Measurements from ENCODE around the gene MRPL27.

The MRPL27 gene

GRCh38 chr17:50350733-50351132 is 22.3 kb downstream of the MRPL27 start:
- peaks cover 0 to 21% of the 10 kb centered on the region in 2 donors for H3K36me3 ChIP-seq (ENCODE audit: control insufficient read depth in 1 of 2, insufficient read depth in 2 of 2, low read length in 2 of 2)
- no peaks in the 10 kb centered on the region for H3K27me3 ChIP-seq (ENCODE audit: low read depth, low read length)
- H3K4me1 ChIP-seq (ENCODE audit: control insufficient read depth in 1 of 2, insufficient read depth in 2 of 2, low read length in 2 of 2) = peaks cover 13 to 33% of the 10 kb centered on the region in 2 donors
- H3K27ac ChIP-seq (ENCODE audit: low read length) = no peak overlapping the region
- no peak overlapping the region for H3K4me3 ChIP-seq (ENCODE audit: low read depth in 1 of 2, low read length in 2 of 2)
- H3K9me3 ChIP-seq (ENCODE audit: control insufficient read depth in 1 of 2, low read length in 2 of 2) = no peaks in the 10 kb centered on the region

- H3K4me1 ChIP-seq (ENCODE audit: control insufficient read depth in 1 of 2, insufficient read depth in 2 of 2, low read length in 2 of 2) = peaks cover 13 to 37% of the 10 kb centered on the region in 2 donors
- H3K36me3 ChIP-seq (ENCODE audit: control insufficient read depth in 1 of 2, insufficient read depth in 2 of 2, low read length in 2 of 2) = peaks cover 0 to 7% of the 10 kb centered on the region in 2 donors
- H3K4me3 ChIP-seq (ENCODE audit: low read depth in 1 of 2, low read length in 2 of 2) = no peak overlapping the region
- no peaks in the 10 kb centered on the region for H3K27me3 ChIP-seq (ENCODE audit: low read depth, low read length)
- no peaks in the 10 kb centered on the region for H3K9me3 ChIP-seq (ENCODE audit: control insufficient read depth in 1 of 2, low read length in 2 of 2)
- H3K27ac ChIP-seq (ENCODE audit: low read length) = no peak overlapping the region
Observed at GRCh38 chr17:50349243-50349600, 23.8 kb downstream of the MRPL27 start.

- Histone ChIP-seq H3K27ac (ENCODE audit: low read length) (no peak overlapping the region), H3K27me3 (ENCODE audit: low read depth, low read length) (no peaks in the 10 kb centered on the region), H3K9me3 (ENCODE audit: control insufficient read depth in 1 of 2, low read length in 2 of 2) (no peaks in the 10 kb centered on the region), H3K36me3 (ENCODE audit: control insufficient read depth in 1 of 2, insufficient read depth in 2 of 2, low read length in 2 of 2) (peaks cover 0 to 2% of the 10 kb centered on the region in 2 donors), H3K4me3 (ENCODE audit: low read depth in 1 of 2, low read length in 2 of 2) (no peak overlapping the region), H3K4me1 (ENCODE audit: control insufficient read depth in 1 of 2, insufficient read depth in 2 of 2, low read length in 2 of 2) (peaks cover 13 to 37% of the 10 kb centered on the region in 2 donors)
Observed at GRCh38 chr17:50348522-50349242, 24.3 kb downstream of the MRPL27 start.

- Histone ChIP-seq H3K9me3 (ENCODE audit: control insufficient read depth in 1 of 2, low read length in 2 of 2) (no peaks in the 10 kb centered on the region), H3K27ac (ENCODE audit: low read length) (no peak overlapping the region), H3K4me3 (ENCODE audit: low read depth in 1 of 2, low read length in 2 of 2) (peak overlapping the region in 1 of 2 donors; percentile 82), H3K27me3 (ENCODE audit: low read depth, low read length) (no peaks in the 10 kb centered on the region), H3K4me1 (ENCODE audit: control insufficient read depth in 1 of 2, insufficient read depth in 2 of 2, low read length in 2 of 2) (peaks cover 13 to 37% of the 10 kb centered on the region in 2 donors), H3K36me3 (ENCODE audit: control insufficient read depth in 1 of 2, insufficient read depth in 2 of 2, low read length in 2 of 2) (no peaks in the 10 kb centered on the region)
Observed at GRCh38 chr17:50347894-50348291, 25.1 kb downstream of the MRPL27 start.

GRCh38 chr17:50347117-50347893 is 25.7 kb downstream of the MRPL27 start:
- H3K36me3 ChIP-seq (ENCODE audit: control insufficient read depth in 1 of 2, insufficient read depth in 2 of 2, low read length in 2 of 2) = no peaks in the 10 kb centered on the region
- no peaks in the 10 kb centered on the region for H3K27me3 ChIP-seq (ENCODE audit: low read depth, low read length)
- peak overlapping the region; percentile 74 to 82 for H3K4me3 ChIP-seq (ENCODE audit: low read depth in 1 of 2, low read length in 2 of 2)
- peaks cover 13 to 32% of the 10 kb centered on the region in 2 donors for H3K4me1 ChIP-seq (ENCODE audit: control insufficient read depth in 1 of 2, insufficient read depth in 2 of 2, low read length in 2 of 2)
- H3K9me3 ChIP-seq (ENCODE audit: control insufficient read depth in 1 of 2, low read length in 2 of 2) = no peaks in the 10 kb centered on the region
- peak overlapping the region; percentile 51 for H3K27ac ChIP-seq (ENCODE audit: low read length)

- peaks cover 13 to 25% of the 10 kb centered on the region in 2 donors for H3K4me1 ChIP-seq (ENCODE audit: control insufficient read depth in 1 of 2, insufficient read depth in 2 of 2, low read length in 2 of 2)
- no peaks in the 10 kb centered on the region for H3K36me3 ChIP-seq (ENCODE audit: control insufficient read depth in 1 of 2, insufficient read depth in 2 of 2, low read length in 2 of 2)
- peak overlapping the region; percentile 74 to 82 for H3K4me3 ChIP-seq (ENCODE audit: low read depth in 1 of 2, low read length in 2 of 2)
- H3K27me3 ChIP-seq (ENCODE audit: low read depth, low read length) = no peaks in the 10 kb centered on the region
- H3K27ac ChIP-seq (ENCODE audit: low read length) = peak overlapping the region; percentile 51
- H3K9me3 ChIP-seq (ENCODE audit: control insufficient read depth in 1 of 2, low read length in 2 of 2) = no peaks in the 10 kb centered on the region
Observed at GRCh38 chr17:50346313-50347116, 26.5 kb downstream of the MRPL27 start.

GRCh38 chr17:50345432-50346312 is 27.3 kb downstream of the MRPL27 start, which contains the start of gene XYLT2:
Gene XYLT2 (plus strand): TSS chr17:50346126. CDS start chr17:50346141, 15 bp downstream.
- peak within 1 kb of the TSS; percentile 51 for H3K27ac ChIP-seq (ENCODE audit: low read length)
- peaks cover 13 to 25% of the 10 kb centered on the region in 2 donors for H3K4me1 ChIP-seq (ENCODE audit: control insufficient read depth in 1 of 2, insufficient read depth in 2 of 2, low read length in 2 of 2)
- H3K27me3 ChIP-seq (ENCODE audit: low read depth, low read length) = no peaks in the 10 kb centered on the region
- H3K4me3 ChIP-seq (ENCODE audit: low read depth in 1 of 2, low read length in 2 of 2) = peak within 1 kb of the TSS; percentile 74 to 82
- H3K9me3 ChIP-seq (ENCODE audit: control insufficient read depth in 1 of 2, low read length in 2 of 2) = no peaks in the 10 kb centered on the region
- H3K36me3 ChIP-seq (ENCODE audit: control insufficient read depth in 1 of 2, insufficient read depth in 2 of 2, low read length in 2 of 2) = no peaks in the 10 kb centered on the region

- H3K4me1 ChIP-seq (ENCODE audit: control insufficient read depth in 1 of 2, insufficient read depth in 2 of 2, low read length in 2 of 2) = peaks cover 13 to 25% of the 10 kb centered on the region in 2 donors
- no peaks in the 10 kb centered on the region for H3K36me3 ChIP-seq (ENCODE audit: control insufficient read depth in 1 of 2, insufficient read depth in 2 of 2, low read length in 2 of 2)
- no peaks in the 10 kb centered on the region for H3K9me3 ChIP-seq (ENCODE audit: control insufficient read depth in 1 of 2, low read length in 2 of 2)
- H3K27ac ChIP-seq (ENCODE audit: low read length) = no peak overlapping the region
- H3K27me3 ChIP-seq (ENCODE audit: low read depth, low read length) = no peaks in the 10 kb centered on the region
- no peak overlapping the region for H3K4me3 ChIP-seq (ENCODE audit: low read depth in 1 of 2, low read length in 2 of 2)
Observed at GRCh38 chr17:50344731-50345365, 28.1 kb downstream of the MRPL27 start.

- Histone ChIP-seq H3K27ac (ENCODE audit: low read length) (no peak overlapping the region), H3K9me3 (ENCODE audit: control insufficient read depth in 1 of 2, low read length in 2 of 2) (peaks cover 0 to 5% of the 10 kb centered on the region in 2 donors), H3K27me3 (ENCODE audit: low read depth, low read length) (no peaks in the 10 kb centered on the region), H3K4me1 (ENCODE audit: control insufficient read depth in 1 of 2, insufficient read depth in 2 of 2, low read length in 2 of 2) (no peaks in the 10 kb centered on the region), H3K4me3 (ENCODE audit: low read depth in 1 of 2, low read length in 2 of 2) (no peak overlapping the region), H3K36me3 (ENCODE audit: control insufficient read depth in 1 of 2, insufficient read depth in 2 of 2, low read length in 2 of 2) (no peaks in the 10 kb centered on the region)
Observed at GRCh38 chr17:50339381-50339780, 33.6 kb downstream of the MRPL27 start.

- Histone ChIP-seq H3K36me3 (ENCODE audit: control insufficient read depth in 1 of 2, insufficient read depth in 2 of 2, low read length in 2 of 2) (no peaks in the 10 kb centered on the region), H3K4me1 (ENCODE audit: control insufficient read depth in 1 of 2, insufficient read depth in 2 of 2, low read length in 2 of 2) (no peaks in the 10 kb centered on the region), H3K9me3 (ENCODE audit: control insufficient read depth in 1 of 2, low read length in 2 of 2) (peaks cover 0 to 5% of the 10 kb centered on the region in 2 donors), H3K27ac (ENCODE audit: low read length) (no peak overlapping the region), H3K4me3 (ENCODE audit: low read depth in 1 of 2, low read length in 2 of 2) (no peak overlapping the region), H3K27me3 (ENCODE audit: low read depth, low read length) (no peaks in the 10 kb centered on the region)
Observed at GRCh38 chr17:50338645-50339044, 34.3 kb downstream of the MRPL27 start.
